Thoracic aorta (tissue), 2 donors: ENCODE results near the gene RNF25. TPM values are rescaled to one million over a fixed set of nuclear protein-coding genes. Genes with fewer than 3 reads are reported as not detected.

Experiments used
- ATAC-seq: fragments of 150-250 bp; one replicate; pipeline ENCODE4 v1.8.0; 2017; ENCODE audit warnings: low read depth; ENCODE audit not compliant: insufficient number of reproducible peaks, low FRiP score
- DNase-seq: peaks from one replicate; pipeline ENCODE4 v3.0.0-alpha.2; 2020; ENCODE audit warnings: low spot score
- H3K27ac ChIP-seq, 2 donors: fragments of 200-600 bp; sonication (generic); 1 replicate in 1 of 2; 2 replicates in 1 of 2; pipeline ENCODE4 v1.5.1; 2016; ENCODE audit warnings: mild to moderate bottlenecking in 2 of 2, moderate library complexity in 2 of 2
- H3K27me3 ChIP-seq: fragments of 200-600 bp; sonication (generic); replicated peaks from 2 replicates; pipeline ENCODE4 v1.6.0; 2016; ENCODE audit warnings: mild to moderate bottlenecking; ENCODE audit not compliant: insufficient read depth
- H3K36me3 ChIP-seq: fragments of 200-600 bp; sonication (generic); one replicate; pipeline ENCODE4 v1.5.1; 2016
- H3K4me1 ChIP-seq, 2 donors: fragments of 200-600 bp; sonication (generic); 1 replicate in 1 of 2; 2 replicates in 1 of 2; pipeline versions ENCODE4 v1.5.1 to v1.6.0; 2016; ENCODE audit warnings: low read depth in 2 of 2, mild to moderate bottlenecking in 1 of 2; ENCODE audit not compliant: control insufficient read depth in 1 of 2
- H3K4me3 ChIP-seq: fragments of 200-600 bp; sonication (generic); 2 replicates; pipeline ENCODE4 v1.5.1; 2016; ENCODE audit warnings: mild to moderate bottlenecking
- H3K9me3 ChIP-seq: fragments of 200-600 bp; sonication (generic); 2 replicates; pipeline ENCODE4 v1.5.1; 2016
- CTCF ChIP-seq: fragments of 200-600 bp; sonication (generic); IDR thresholded peaks from one replicate; pipeline ENCODE4 v1.5.1; 2019; ENCODE audit warnings: antibody characterized with exemption
- total RNA-seq, 2 donors: library from RNA; depleted of rRNA; stranded (reverse); fragments of >200 nt; gene quantifications; one replicate each; pipeline versions ENCODE4 v1.1.0 to v1.2.3, GENCODE V29; 2016

RNF25 gene
- total RNA-seq, 2 donors from 2014 or later: 19.0 to 30.3 TPM

DNA sequence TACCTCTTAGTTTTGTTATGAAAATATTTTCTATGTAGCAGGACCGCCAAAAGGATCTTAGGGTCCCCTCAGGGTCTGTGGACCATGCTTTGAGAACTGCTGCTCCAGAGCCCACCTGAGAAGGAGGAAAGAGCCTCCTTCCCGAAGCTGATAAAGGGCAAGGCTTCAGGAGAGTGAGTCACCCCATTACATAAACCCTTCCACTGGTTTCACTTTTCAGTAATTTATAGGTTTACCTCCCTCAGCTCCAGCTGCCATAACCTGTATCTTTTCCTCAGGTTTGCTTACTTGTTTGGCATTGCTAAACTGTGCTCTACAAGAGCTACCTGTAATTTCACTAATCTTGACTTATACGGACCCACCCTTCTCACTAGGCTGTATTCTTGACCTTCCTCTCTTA is 45.5 kb upstream of the RNF25 start:
- no peak overlapping the region for H3K4me3 ChIP-seq
- DNase-seq (no peak), ATAC-seq (no peak)
- no peaks in the 10 kb centered on the region for H3K9me3 ChIP-seq
- no peaks in the 10 kb centered on the region for H3K36me3 ChIP-seq
- peaks cover 3 to 8% of the 10 kb centered on the region in 2 donors for H3K4me1 ChIP-seq
- TF ChIP-seq CTCF: no peak
- H3K27ac ChIP-seq: no peak overlapping the region
- no peaks in the 10 kb centered on the region for H3K27me3 ChIP-seq

GRCh38 chr2:218716070-218716469 is 44.3 kb upstream of the RNF25 start:
- H3K36me3 ChIP-seq: no peaks in the 10 kb centered on the region
- no peak overlapping the region for H3K27ac ChIP-seq
- no peak overlapping the region for H3K4me3 ChIP-seq
- DNase-seq (no peak), ATAC-seq (no peak)
- no peak for TF ChIP-seq CTCF
- H3K9me3 ChIP-seq: no peaks in the 10 kb centered on the region
- H3K27me3 ChIP-seq: no peaks in the 10 kb centered on the region
- peaks cover 3 to 20% of the 10 kb centered on the region in 2 donors for H3K4me1 ChIP-seq

DNA sequence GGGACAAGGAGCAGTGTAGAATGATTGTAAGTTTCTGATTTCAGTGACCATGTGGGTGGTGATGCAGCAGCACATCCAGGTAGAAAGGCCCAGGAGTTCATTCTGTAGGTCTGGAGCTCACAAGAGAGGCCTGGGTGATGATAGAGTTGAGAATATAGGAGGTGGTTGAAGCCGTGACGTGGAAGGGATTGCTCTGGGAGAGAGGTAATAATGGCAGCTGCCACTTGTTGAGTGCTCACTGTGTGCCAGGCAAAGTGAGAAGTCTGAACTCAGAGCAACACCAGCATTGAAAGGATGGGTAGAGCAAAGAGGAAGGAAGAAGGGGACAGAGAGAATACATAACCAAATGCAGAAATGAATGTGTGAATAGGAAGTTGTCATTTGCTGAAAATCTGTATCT is 42.1 kb upstream of the RNF25 start:
- no peak for TF ChIP-seq CTCF
- Histone ChIP-seq H3K36me3 (no peaks in the 10 kb centered on the region), H3K27me3 (no peaks in the 10 kb centered on the region), H3K27ac (no peak overlapping the region), H3K4me3 (no peak overlapping the region), H3K4me1 (peaks cover 3 to 20% of the 10 kb centered on the region in 2 donors), H3K9me3 (no peaks in the 10 kb centered on the region)
- ATAC-seq: no peak
- no peak for DNase-seq

DNA sequence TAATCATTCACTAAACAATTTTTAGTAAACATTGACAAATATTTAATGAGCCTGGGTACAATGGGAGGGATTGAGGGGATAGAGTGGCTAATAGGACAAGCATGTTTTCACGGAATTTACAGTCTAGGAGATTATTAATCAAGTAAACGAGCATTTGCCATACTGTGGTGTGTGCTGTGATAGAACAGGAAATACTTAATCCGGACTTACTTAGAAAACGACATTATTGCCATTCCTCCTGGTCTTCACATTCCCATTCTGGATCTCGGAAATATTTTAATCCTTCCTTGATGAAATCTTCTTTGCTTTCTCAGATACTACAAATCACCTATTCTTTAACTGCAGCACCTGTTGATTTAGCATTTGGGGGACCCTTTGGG is 39.7 kb upstream of the RNF25 start:
- no peak for TF ChIP-seq CTCF
- Histone ChIP-seq H3K4me3 (peak overlapping the region; percentile 86), H3K4me1 (peaks cover 3 to 16% of the 10 kb centered on the region in 2 donors), H3K27ac (peak overlapping the region; percentile 83 to 86), H3K27me3 (no peaks in the 10 kb centered on the region), H3K36me3 (no peaks in the 10 kb centered on the region), H3K9me3 (no peaks in the 10 kb centered on the region)
- no peak for DNase-seq
- no peak for ATAC-seq

GRCh38 chr2:218710687-218711549 is 39.1 kb upstream of the RNF25 start, which contains the start of gene TTLL4:
TTLL4 (plus strand) TSS chr2:218710835; CDS start chr2:218737677, 26,842 bp downstream.
- peak within 1 kb of the TSS; percentile 83 to 86 for H3K27ac ChIP-seq
- H3K36me3 ChIP-seq: no peaks in the 10 kb centered on the region
- H3K9me3 ChIP-seq: no peaks in the 10 kb centered on the region
- peaks cover 3 to 16% of the 10 kb centered on the region in 2 donors for H3K4me1 ChIP-seq
- H3K27me3 ChIP-seq: no peaks in the 10 kb centered on the region
- peak within 1 kb of the TSS; percentile 86 for H3K4me3 ChIP-seq
- DNase-seq (peak; percentile 97), ATAC-seq (peak; percentile 98)
- peak; percentile 91 for TF ChIP-seq CTCF
